Thyroid gland (tissue), 4 donors: ENCODE data around the gene ANTXR2.

ENCODE experiments used
- CTCF ChIP-seq, 6 experiments: fragments of 200-600 bp in 3 of 6; fragments of 450-650 bp in 3 of 6; sonication (generic) in 3 of 6; IDR thresholded peaks; one replicate each; pipeline ENCODE4 v1.5.1; 2016 to 2019; ENCODE audit warnings: antibody characterized with exemption in 6 of 6, mild to moderate bottlenecking in 2 of 6, inconsistent platforms in 1 of 6, moderate library complexity in 1 of 6
- POLR2A ChIP-seq, 2 donors: fragments of 450-650 bp; IDR thresholded peaks; one replicate each; pipeline ENCODE4 v1.6.1; 2017; ENCODE audit warnings: antibody characterized with exemption in 2 of 2, mild to moderate bottlenecking in 2 of 2, moderate library complexity in 1 of 2

- TF ChIP-seq CTCF (IDR thresholded peaks at IDR 0.05) (no peak), POLR2A (IDR thresholded peaks at IDR 0.05) (no peak)
Observed at GRCh38 chr4:79899481-79899880, 173.5 kb downstream of the ANTXR2 start.
